ENCODE measurements around the gene GNAS-AS1.

The GNAS-AS1 gene

GRCh38 chr20:58845706-58846105 is 5.0 kb downstream of the GNAS-AS1 start:
- in situ Hi-C loops (cut with MboI; ENCODE audit: low sequenced_read_pairs, unreplicated experiment), result loop anchor here (25.0 kb wide), 1 partner anchor 608 kb away; the partner anchor contains the start of gene ANKRD60
- no peak for DNase-seq (ENCODE audit: low spot score)
- TF ChIP-seq CTCF (IDR thresholded peaks at IDR 0.05; ENCODE audit: borderline replicate concordance, control extremely low read depth, extremely low read depth, insufficient read depth, missing control alignments), result no peak

- no peak for TF ChIP-seq CTCF (IDR thresholded peaks at IDR 0.05; ENCODE audit: borderline replicate concordance, control extremely low read depth, extremely low read depth, insufficient read depth, missing control alignments)
- no peak for DNase-seq (ENCODE audit: low spot score)
- in situ Hi-C loops (cut with MboI; ENCODE audit: low sequenced_read_pairs, unreplicated experiment), result loop anchor here (25.0 kb wide), 1 partner anchor 606 kb away; the partner anchor contains the start of gene ANKRD60
These were observed 7.6 kb downstream of the GNAS-AS1 start for GRCh38 chr20:58843128-58843556.

GRCh38 chr20:58842276-58842675 is 8.4 kb downstream of the GNAS-AS1 start:
- in situ Hi-C loops (cut with MboI; ENCODE audit: low sequenced_read_pairs, unreplicated experiment), result loop anchor here (25.0 kb wide), 1 partner anchor 605 kb away; the partner anchor contains the start of gene ANKRD60
- no peak for DNase-seq (ENCODE audit: low spot score)
- TF ChIP-seq CTCF (IDR thresholded peaks at IDR 0.05; ENCODE audit: borderline replicate concordance, control extremely low read depth, extremely low read depth, insufficient read depth, missing control alignments), result no peak

- no peak for TF ChIP-seq CTCF (IDR thresholded peaks at IDR 0.05; ENCODE audit: borderline replicate concordance, control extremely low read depth, extremely low read depth, insufficient read depth, missing control alignments)
- DNase-seq (ENCODE audit: low spot score), result no peak
- in situ Hi-C loops (cut with MboI; ENCODE audit: low sequenced_read_pairs, unreplicated experiment), result loop anchor here (25.0 kb wide), 1 partner anchor 604 kb away; the partner anchor contains the start of gene ANKRD60
These were observed 9.0 kb downstream of the GNAS-AS1 start for GRCh38 chr20:58841539-58842264.

- no peak for TF ChIP-seq CTCF (IDR thresholded peaks at IDR 0.05; ENCODE audit: borderline replicate concordance, control extremely low read depth, extremely low read depth, insufficient read depth, missing control alignments)
- DNase-seq (ENCODE audit: low spot score), result no peak
- in situ Hi-C loops (cut with MboI; ENCODE audit: low sequenced_read_pairs, unreplicated experiment), result loop anchor here (25.0 kb wide), 1 partner anchor 604 kb away; the partner anchor contains the start of gene ANKRD60
These were observed 9.7 kb downstream of the GNAS-AS1 start for GRCh38 chr20:58840816-58841538.

GRCh38 chr20:58839991-58840747 is 10.5 kb downstream of the GNAS-AS1 start:
- DNase-seq (ENCODE audit: low spot score), result no peak
- no peak for TF ChIP-seq CTCF (IDR thresholded peaks at IDR 0.05; ENCODE audit: borderline replicate concordance, control extremely low read depth, extremely low read depth, insufficient read depth, missing control alignments)
- in situ Hi-C loops (cut with MboI; ENCODE audit: low sequenced_read_pairs, unreplicated experiment), result loop anchor here (25.0 kb wide), 1 partner anchor 603 kb away; the partner anchor contains the start of gene ANKRD60
